HG03280 (cell line): ENCODE results near the gene TNFRSF8.

ENCODE experiments used
- ATAC-seq: cut with Tn5 transposase; IDR thresholded peaks from one replicate; pipeline ENCODE4 v1.9.1; 2021; ENCODE audit warnings: mild to moderate bottlenecking, moderate library complexity; ENCODE audit not compliant: unreplicated experiment

The TNFRSF8 gene

GRCh38 chr1:12171206-12172041 is 108.3 kb downstream of the TNFRSF8 start:
- ATAC-seq = no peak

- no peak for ATAC-seq
These were observed 109.1 kb downstream of the TNFRSF8 start for GRCh38 chr1:12172042-12172851.

GRCh38 chr1:12173041-12173509 is 110.0 kb downstream of the TNFRSF8 start:
- ATAC-seq = no peak

GRCh38 chr1:12173631-12174121 is 110.6 kb downstream of the TNFRSF8 start:
- no peak for ATAC-seq

DNA sequence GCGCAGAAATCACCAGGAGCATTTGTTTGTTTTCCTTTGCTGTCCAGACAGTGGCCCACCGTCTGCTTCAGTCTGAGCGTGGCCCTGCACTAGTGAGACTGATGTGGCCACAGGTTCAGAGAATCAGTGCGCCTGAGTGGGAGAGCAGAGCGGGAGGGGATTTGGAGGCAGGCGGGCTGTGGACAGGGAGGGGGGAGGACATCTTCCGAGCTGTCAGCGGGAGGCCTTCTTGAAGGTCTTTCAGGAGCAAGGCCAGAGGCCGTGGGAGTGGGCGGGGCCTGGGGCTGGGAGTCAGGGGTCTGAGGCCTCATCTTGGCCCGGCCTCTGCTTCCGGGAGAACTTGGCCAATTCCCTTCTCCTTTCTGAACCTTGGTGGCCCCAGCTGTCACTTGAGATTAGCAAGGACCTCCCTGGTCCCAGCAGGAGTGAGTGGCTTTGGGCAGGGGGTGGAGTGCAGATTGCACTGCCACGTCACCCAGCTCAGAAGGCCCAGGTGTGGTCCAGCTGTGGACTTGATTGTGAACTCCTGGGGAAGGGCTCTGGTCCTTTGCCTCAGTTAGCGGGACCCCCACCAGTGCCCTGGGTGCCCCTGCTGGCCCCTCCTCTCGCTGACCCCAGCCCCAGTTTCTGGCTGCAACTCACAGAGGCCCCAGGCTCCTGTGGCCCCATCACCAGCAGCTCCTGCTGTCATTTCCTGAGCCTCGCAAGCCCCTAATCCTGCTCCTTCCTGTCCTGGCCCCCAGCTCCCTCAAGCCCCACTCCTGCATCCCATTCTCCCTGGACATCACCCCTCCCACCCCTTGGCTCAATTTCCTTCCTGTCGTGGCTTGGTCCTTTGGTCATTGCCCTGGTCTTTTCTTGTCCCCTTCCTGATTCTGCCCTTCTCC is 112.1 kb downstream of the TNFRSF8 start:
- no peak for ATAC-seq

GRCh38 chr1:12176298-12177118 is 113.4 kb downstream of the TNFRSF8 start:
- no peak for ATAC-seq

- ATAC-seq = no peak
These were observed 114.3 kb downstream of the TNFRSF8 start for GRCh38 chr1:12177156-12177998.

GRCh38 chr1:12177999-12178441 is 114.9 kb downstream of the TNFRSF8 start:
- no peak for ATAC-seq

DNA sequence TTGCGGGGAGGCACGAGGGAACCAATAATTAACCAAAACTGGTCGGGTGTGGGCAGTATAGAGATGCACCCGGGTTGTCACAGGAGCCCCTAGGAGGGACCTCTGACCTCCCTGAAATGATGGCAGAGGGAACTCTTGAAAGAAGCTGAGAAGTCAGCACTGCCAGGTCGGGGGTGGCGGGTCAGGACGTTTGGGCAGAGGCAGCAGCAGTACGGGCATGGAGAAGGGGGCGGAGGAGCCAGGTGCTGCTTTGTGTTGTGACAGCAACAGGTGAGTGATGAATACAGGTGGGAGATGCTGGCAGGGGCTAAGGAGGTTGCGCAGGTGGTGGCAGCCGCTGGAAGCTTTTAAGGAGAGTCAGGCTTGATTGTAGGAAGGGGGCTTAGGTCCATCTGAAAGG is 115.4 kb downstream of the TNFRSF8 start:
- no peak for ATAC-seq

DNA sequence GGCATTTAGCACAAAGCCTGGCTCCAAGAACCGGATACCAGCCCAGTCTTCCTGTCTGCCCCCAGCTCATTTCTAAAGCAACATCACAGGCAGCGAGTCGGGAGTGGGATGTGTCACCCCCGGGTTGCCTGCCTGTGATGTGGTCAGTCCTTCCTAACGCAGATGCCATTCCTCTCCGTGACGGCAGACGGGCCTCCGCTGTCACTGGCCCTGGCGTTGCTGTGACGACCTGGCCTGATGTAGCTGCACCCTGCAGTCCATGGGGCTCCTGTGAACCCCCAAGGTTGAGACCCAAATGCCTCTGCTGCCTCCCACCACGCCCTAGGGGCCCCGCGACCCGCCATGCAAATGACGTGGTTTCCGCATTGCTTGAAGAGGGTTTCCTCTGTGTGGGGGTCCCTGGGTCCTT is 116.0 kb downstream of the TNFRSF8 start:
- ATAC-seq = no peak

DNA sequence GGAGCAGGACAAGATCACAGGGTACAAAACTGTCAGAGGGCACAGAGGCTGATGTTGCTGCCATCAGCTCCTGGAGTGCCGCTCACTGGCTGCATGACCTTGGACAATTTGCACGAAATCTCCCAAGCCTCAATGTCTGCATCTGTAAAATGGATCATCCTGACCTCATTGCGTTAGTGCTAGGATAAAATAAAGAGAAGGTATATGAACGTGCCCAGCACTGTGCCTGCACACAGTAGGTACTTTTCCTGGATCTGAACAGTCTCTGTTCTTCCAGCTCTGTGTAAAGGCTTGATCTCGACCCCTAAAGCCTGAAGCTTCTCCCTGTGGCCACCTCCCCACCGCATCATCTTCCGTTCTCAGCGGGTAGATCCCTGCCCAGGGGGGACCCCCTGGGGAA is 116.6 kb downstream of the TNFRSF8 start:
- no peak for ATAC-seq

- no peak for ATAC-seq
These were observed 117.2 kb downstream of the TNFRSF8 start for GRCh38 chr1:12180315-12180714.

DNA sequence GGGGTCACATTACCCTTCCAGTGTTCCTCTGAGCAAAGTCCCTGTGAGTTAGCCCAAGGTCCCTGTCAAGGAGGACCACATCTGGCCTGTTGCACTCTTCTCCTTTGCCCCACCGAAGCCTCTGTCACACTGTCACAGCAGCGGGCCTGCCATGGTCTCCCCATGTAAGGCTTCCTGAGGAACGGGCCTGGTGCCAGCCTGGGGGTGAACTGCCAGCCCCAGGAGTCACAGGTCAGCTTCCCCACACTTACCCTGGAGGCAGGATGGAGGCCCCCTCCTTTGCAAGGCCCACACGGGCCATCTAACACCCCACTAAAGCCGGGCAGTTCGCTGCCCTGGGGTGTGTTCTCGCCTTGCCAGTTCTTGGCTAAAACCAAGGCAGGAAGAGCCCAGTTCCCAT is 117.8 kb downstream of the TNFRSF8 start:
- no peak for ATAC-seq

DNA sequence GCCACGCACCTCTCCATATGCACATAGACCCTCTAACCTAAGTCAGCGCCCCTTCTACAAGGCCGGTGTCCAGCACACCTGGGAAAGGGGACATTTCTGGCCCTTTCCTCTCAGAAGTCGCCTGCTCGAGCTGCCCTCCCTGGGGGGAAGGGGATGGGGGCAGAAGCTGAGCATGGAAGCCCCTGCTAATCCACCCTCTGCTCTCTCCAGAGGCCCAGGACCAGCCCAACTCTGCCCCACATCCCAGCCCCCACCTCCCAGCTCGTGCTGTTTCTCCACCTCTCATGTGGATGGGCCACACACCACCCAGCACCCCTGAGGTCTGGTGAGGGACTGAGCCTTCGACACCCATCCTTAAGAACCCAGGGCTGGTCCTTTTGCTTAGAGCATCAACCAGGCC is 118.5 kb downstream of the TNFRSF8 start:
- ATAC-seq = no peak

- no peak for ATAC-seq
These were observed 119.4 kb downstream of the TNFRSF8 start for GRCh38 chr1:12182410-12182984.

GRCh38 chr1:12183095-12183794 is 120.1 kb downstream of the TNFRSF8 start:
- no peak for ATAC-seq

DNA sequence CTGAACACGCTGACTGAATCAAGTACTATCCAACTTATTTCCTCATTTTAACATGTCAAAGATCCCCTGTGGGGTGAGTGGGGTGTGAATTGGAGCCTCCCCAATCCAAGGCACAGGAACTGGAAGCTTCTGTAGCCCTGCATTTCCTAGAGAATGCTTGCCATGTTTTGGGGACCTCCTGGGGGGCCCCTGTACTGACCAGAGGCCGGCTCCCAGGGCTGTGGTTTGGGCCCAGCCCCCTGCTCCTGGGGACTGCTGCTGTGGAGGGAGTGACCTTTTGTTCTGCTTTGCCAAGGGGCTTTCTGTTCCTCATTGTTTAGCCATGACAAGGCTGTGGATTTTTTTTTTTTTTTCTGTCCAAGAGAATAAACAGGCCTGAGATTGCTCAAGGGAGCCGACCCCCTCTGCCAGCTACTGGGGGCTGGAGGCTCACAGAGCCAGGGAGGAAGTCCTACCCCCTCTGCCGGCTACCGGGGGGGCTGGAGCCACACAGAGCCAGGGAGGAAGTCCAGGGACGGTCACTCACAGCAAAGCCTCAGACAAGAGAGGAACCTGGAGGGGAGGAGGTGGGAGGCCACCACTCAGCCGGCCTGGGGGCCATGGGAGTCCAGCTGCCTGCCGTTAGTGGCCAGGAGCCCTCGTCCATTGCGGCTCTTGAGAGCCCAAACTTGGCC is 121.0 kb downstream of the TNFRSF8 start:
- no peak for ATAC-seq
